GM23338 (cell line): ENCODE measurements around the gene SPIRE2. TPM values are rescaled to one million over a fixed set of nuclear protein-coding genes. Genes with fewer than 3 reads are reported as not detected.

Source experiments
- polyA plus RNA-seq: library from polyadenylated mRNA; unstranded; fragments of >200 nt; fragmentation: Nextera tagmentation; extraction: Ambion mirVana; gene quantifications from 2 replicates; pipeline ENCODE4 v1.2.1, GENCODE V29; 2016
- total RNA-seq: library from RNA; depleted of rRNA; stranded (reverse); fragments of >200 nt; shearing (Covaris generic); gene quantifications from 2 replicates; pipeline ENCODE4 v1.2.3, GENCODE V29; 2014; rRNA removed

The SPIRE2 gene
- total and polyA plus RNA-seq, 2 experiments from 2014 or later = 5.0 to 15.2 TPM

Other genes starting within 250 kb of the SPIRE2 start
- gene DPEP1, start 214.8 kb upstream of the SPIRE2 start, total RNA-seq = 0.93 and 2.3 TPM in 2 replicates
- gene DPEP1, start 214.8 kb upstream of the SPIRE2 start, polyA plus RNA-seq = 0.38 and 1.7 TPM in 2 replicates
- 60.1 and 81.9 TPM in 2 replicates for gene CHMP1A, start 170.8 kb upstream of the SPIRE2 start, total RNA-seq
- gene CHMP1A, start 170.8 kb upstream of the SPIRE2 start, polyA plus RNA-seq = 42.3 TPM in 2 replicates
- gene SPATA33, start 170.6 kb upstream of the SPIRE2 start, total RNA-seq = 5.8 and 6.6 TPM in 2 replicates
- 13.9 and 17.4 TPM in 2 replicates for gene SPATA33, start 170.6 kb upstream of the SPIRE2 start, polyA plus RNA-seq
- 53.2 and 64.6 TPM in 2 replicates for gene CDK10, start 141.8 kb upstream of the SPIRE2 start, total RNA-seq
- 79.0 and 88.0 TPM in 2 replicates for gene CDK10, start 141.8 kb upstream of the SPIRE2 start, polyA plus RNA-seq
- gene SPATA2L, start 126.8 kb upstream of the SPIRE2 start, total RNA-seq = 23.4 and 26.2 TPM in 2 replicates
- 6.9 and 11.1 TPM in 2 replicates for gene SPATA2L, start 126.8 kb upstream of the SPIRE2 start, polyA plus RNA-seq
- 1.8 and 2.1 TPM in 2 replicates for gene VPS9D1, start 107.6 kb upstream of the SPIRE2 start, total RNA-seq
- 2.0 and 2.2 TPM in 2 replicates for gene VPS9D1, start 107.6 kb upstream of the SPIRE2 start, polyA plus RNA-seq
- 12.7 and 15.6 TPM in 2 replicates for gene ZNF276, start 106.9 kb upstream of the SPIRE2 start, total RNA-seq
- 3.4 and 4.3 TPM in 2 replicates for gene ZNF276, start 106.9 kb upstream of the SPIRE2 start, polyA plus RNA-seq
- gene FANCA, start 11.8 kb upstream of the SPIRE2 start, total RNA-seq = 75.9 and 89.9 TPM in 2 replicates
- gene FANCA, start 11.8 kb upstream of the SPIRE2 start, polyA plus RNA-seq = 36.4 and 42.3 TPM in 2 replicates
- 95.4 and 96.4 TPM in 2 replicates for gene TCF25, start 45.1 kb downstream of the SPIRE2 start, total RNA-seq
- 143 and 149 TPM in 2 replicates for gene TCF25, start 45.1 kb downstream of the SPIRE2 start, polyA plus RNA-seq
- 2.9 and 4.3 TPM in 2 replicates for gene MC1R, start 90.4 kb downstream of the SPIRE2 start, total RNA-seq
- 0.74 and 0.97 TPM in 2 replicates for gene MC1R, start 90.4 kb downstream of the SPIRE2 start, polyA plus RNA-seq
- 431 and 443 TPM in 2 replicates for gene TUBB3, start 94.9 kb downstream of the SPIRE2 start, total RNA-seq
- 139 and 149 TPM in 2 replicates for gene TUBB3, start 94.9 kb downstream of the SPIRE2 start, polyA plus RNA-seq
- gene DEF8, start 120.3 kb downstream of the SPIRE2 start, total RNA-seq = 83.5 and 89.9 TPM in 2 replicates
- gene DEF8, start 120.3 kb downstream of the SPIRE2 start, polyA plus RNA-seq = 98.9 and 105 TPM in 2 replicates
- 69.2 and 90.8 TPM in 2 replicates for gene DBNDD1, start 191.0 kb downstream of the SPIRE2 start, total RNA-seq
- gene DBNDD1, start 191.0 kb downstream of the SPIRE2 start, polyA plus RNA-seq = 62.5 and 63.3 TPM in 2 replicates
- gene PRDM7, start 248.9 kb downstream of the SPIRE2 start, total RNA-seq = not detected in 2 replicates
- gene PRDM7, start 248.9 kb downstream of the SPIRE2 start, polyA plus RNA-seq = 0.08 TPM in 1 of 2 replicates, not detected in the other